CD14-positive monocyte (primary cell): ENCODE results near the gene NXPH2. TPM values are rescaled to one million over a fixed set of nuclear protein-coding genes. Genes with fewer than 3 reads are reported as not detected.
A peak's percentile ranks its signal among the peaks of the same experiment; 100 is the strongest.

ENCODE experiments used
- DNase-seq, 3 donors: peaks; one replicate each; pipeline ENCODE4 v3.0.0-alpha.2; 2011 to 2022
- H2AFZ ChIP-seq: 2 replicates; pipeline ENCODE4 v1.6.0; 2012; ENCODE audit warnings: mild to moderate bottlenecking, low read depth, low read length, inconsistent platforms; ENCODE audit not compliant: insufficient read depth, poor library complexity, severe bottlenecking
- H3K27ac ChIP-seq, 2 donors: 1 replicate in 1 of 2; 2 replicates in 1 of 2; pipeline ENCODE4 v1.5.1; 2012 to 2013; ENCODE audit warnings: low read length in 2 of 2, control low read depth in 1 of 2, inconsistent platforms in 1 of 2, low read depth in 1 of 2, mild to moderate bottlenecking in 1 of 2
- H3K27me3 ChIP-seq, 2 donors: one replicate each; pipeline versions ENCODE4 v1.6.0 to v1.6.1; 2011 to 2013; ENCODE audit warnings: low read length in 2 of 2; ENCODE audit not compliant: control insufficient read depth in 2 of 2, insufficient read depth in 2 of 2
- H3K36me3 ChIP-seq, 2 donors: replicated peaks in 1 of 2; 1 replicate in 1 of 2; 2 replicates in 1 of 2; pipeline versions ENCODE4 v1.5.1 to v1.6.1; 2012 to 2013; ENCODE audit warnings: low read length in 2 of 2, control low read depth in 1 of 2, inconsistent platforms in 1 of 2, mild to moderate bottlenecking in 1 of 2; ENCODE audit not compliant: insufficient read depth in 2 of 2, control insufficient read depth in 1 of 2
- H3K4me1 ChIP-seq, 2 donors: 1 replicate in 1 of 2; 2 replicates in 1 of 2; pipeline versions ENCODE4 v1.5.1 to v1.6.1; 2012 to 2013; ENCODE audit warnings: low read length in 2 of 2, control low read depth in 1 of 2, inconsistent platforms in 1 of 2, mild to moderate bottlenecking in 1 of 2, moderate library complexity in 1 of 2; ENCODE audit not compliant: insufficient read depth in 2 of 2, control insufficient read depth in 1 of 2
- H3K4me2 ChIP-seq: replicated peaks from 2 replicates; pipeline ENCODE3; 2012; ENCODE audit warnings: low read length, moderate library complexity, mild to moderate bottlenecking; ENCODE audit not compliant: poor library complexity, severe bottlenecking; ENCODE audit errors: extremely low read depth
- H3K4me3 ChIP-seq, 3 experiments: fragments of 200-600 bp in 1 of 3; sonication (generic) in 1 of 3; replicated peaks in 1 of 3; 1 replicate in 2 of 3; 2 replicates in 1 of 3; pipeline ENCODE4 v1.5.1; 2011 to 2013; ENCODE audit warnings: low read length in 3 of 3, mild to moderate bottlenecking in 3 of 3, control low read depth in 2 of 3, low read depth in 2 of 3, inconsistent platforms in 1 of 3, moderate library complexity in 1 of 3
- H3K79me2 ChIP-seq: 2 replicates; pipeline ENCODE4 v1.6.0; 2012; ENCODE audit warnings: mild to moderate bottlenecking, control low read depth, inconsistent platforms, low read length, moderate library complexity; ENCODE audit not compliant: insufficient read depth
- H3K9ac ChIP-seq: 2 replicates; pipeline ENCODE4 v1.6.0; 2017; ENCODE audit warnings: low read length, mild to moderate bottlenecking; ENCODE audit not compliant: insufficient read depth, poor library complexity, severe bottlenecking
- H3K9me3 ChIP-seq, 2 donors: replicated peaks in 1 of 2; 1 replicate in 1 of 2; 2 replicates in 1 of 2; pipeline versions ENCODE4 v1.5.1 to v1.6.1; 2012 to 2013; ENCODE audit warnings: low read length in 2 of 2, control low read depth in 1 of 2; ENCODE audit not compliant: control insufficient read depth in 1 of 2, insufficient read depth in 1 of 2
- H4K20me1 ChIP-seq: 2 replicates; pipeline ENCODE4 v1.6.0; 2012; ENCODE audit warnings: mild to moderate bottlenecking, low read length, control low read depth, moderate library complexity; ENCODE audit not compliant: insufficient read depth
- H3K27ac Mint-ChIP-seq, 7 donors: one replicate each; pipeline ENCODE4 v1.8.0; 2020; ENCODE audit warnings: mild to moderate bottlenecking in 7 of 7, mixed read lengths in 7 of 7, moderate library complexity in 6 of 7, inconsistent platforms in 2 of 7
- H3K27me3 Mint-ChIP-seq, 3 donors: one replicate each; pipeline ENCODE4 v1.8.0; 2021 to 2022; ENCODE audit warnings: low read depth in 3 of 3, mild to moderate bottlenecking in 3 of 3, mixed read lengths in 3 of 3, moderate library complexity in 3 of 3, inconsistent platforms in 1 of 3
- H3K36me3 Mint-ChIP-seq, 2 donors: one replicate each; pipeline ENCODE4 v1.8.0; 2020; ENCODE audit warnings: mixed read lengths in 2 of 2, inconsistent platforms in 1 of 2, mild to moderate bottlenecking in 1 of 2
- H3K4me1 Mint-ChIP-seq: one replicate; pipeline ENCODE4 v1.8.0; 2020; ENCODE audit warnings: mild to moderate bottlenecking, mixed read lengths
- H3K4me3 Mint-ChIP-seq, 2 donors: one replicate each; pipeline ENCODE4 v1.8.0; 2020; ENCODE audit warnings: mild to moderate bottlenecking in 2 of 2, mixed read lengths in 2 of 2, moderate library complexity in 1 of 2
- H3K9me3 Mint-ChIP-seq, 7 donors: one replicate each; pipeline ENCODE4 v1.8.0; 2020 to 2022; ENCODE audit warnings: mixed read lengths in 7 of 7, mild to moderate bottlenecking in 6 of 7, moderate library complexity in 6 of 7, inconsistent platforms in 2 of 7
- WGBS: methylation state at CpG from one replicate; pipeline ENCODE4 v1.1.5; 2013; ENCODE audit warnings: missing lambda C conversion rate; ENCODE audit not compliant: insufficient coverage; 5-methylcytosine and 5-hydroxymethylcytosine counted together
- intact Hi-C, 2 donors: fragments of 100-400 bp; cut with micrococcal nuclease; formaldehyde crosslinking; loops; one replicate each; pipeline versions ENCODE4 v1.15.0 to v1.15.1; 2023
- polyA plus RNA-seq, 3 donors: library from polyadenylated mRNA; depleted of rRNA in 1 of 3; unstranded in 2 of 3; stranded (reverse) in 1 of 3; fragments of 300-500 nt in 2 of 3; fragments of >200 nt in 1 of 3; fragmentation: Illumina TruSeq in 2 of 3; gene quantifications; 1 replicate in 2 of 3; 2 replicates in 1 of 3; pipeline ENCODE4 v1.2.3, GENCODE V29; 2012 to 2021
- TF ChIP-seq, protein P1 (sequence below): fragments of 200-600 bp; IDR thresholded peaks from one replicate; pipeline ENCODE4 v1.8.0; 2022; ENCODE audit warnings: antibody characterized with exemption, mild to moderate bottlenecking

Gene NXPH2
- polyA plus RNA-seq, 3 donors, result not detected

DNA sequence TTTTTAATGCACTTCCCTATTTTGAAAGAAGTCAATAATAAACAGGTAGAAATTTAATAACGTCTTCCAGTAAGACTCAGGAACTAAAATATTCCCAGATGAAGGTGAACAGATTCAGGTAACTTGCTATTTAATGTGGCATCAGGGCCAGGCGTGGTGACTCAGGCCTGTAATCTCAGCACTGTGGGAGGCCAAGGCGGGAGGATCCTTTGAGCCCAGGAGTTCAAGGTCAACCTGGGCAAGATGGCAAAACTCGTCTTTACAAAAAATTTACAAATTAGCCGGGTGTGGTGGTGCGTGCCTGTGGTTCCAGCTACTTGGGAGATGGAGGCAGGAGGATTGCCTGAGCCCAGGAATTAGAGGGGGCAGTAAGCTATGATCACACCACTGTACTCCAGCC, 81.8 kb downstream of the NXPH2 start:
- H3K4me2 ChIP-seq, result no peak overlapping the region
- 100% methylated on average over 2 of the region's 6 CpGs for WGBS
- TF ChIP-seq, protein P1, sequence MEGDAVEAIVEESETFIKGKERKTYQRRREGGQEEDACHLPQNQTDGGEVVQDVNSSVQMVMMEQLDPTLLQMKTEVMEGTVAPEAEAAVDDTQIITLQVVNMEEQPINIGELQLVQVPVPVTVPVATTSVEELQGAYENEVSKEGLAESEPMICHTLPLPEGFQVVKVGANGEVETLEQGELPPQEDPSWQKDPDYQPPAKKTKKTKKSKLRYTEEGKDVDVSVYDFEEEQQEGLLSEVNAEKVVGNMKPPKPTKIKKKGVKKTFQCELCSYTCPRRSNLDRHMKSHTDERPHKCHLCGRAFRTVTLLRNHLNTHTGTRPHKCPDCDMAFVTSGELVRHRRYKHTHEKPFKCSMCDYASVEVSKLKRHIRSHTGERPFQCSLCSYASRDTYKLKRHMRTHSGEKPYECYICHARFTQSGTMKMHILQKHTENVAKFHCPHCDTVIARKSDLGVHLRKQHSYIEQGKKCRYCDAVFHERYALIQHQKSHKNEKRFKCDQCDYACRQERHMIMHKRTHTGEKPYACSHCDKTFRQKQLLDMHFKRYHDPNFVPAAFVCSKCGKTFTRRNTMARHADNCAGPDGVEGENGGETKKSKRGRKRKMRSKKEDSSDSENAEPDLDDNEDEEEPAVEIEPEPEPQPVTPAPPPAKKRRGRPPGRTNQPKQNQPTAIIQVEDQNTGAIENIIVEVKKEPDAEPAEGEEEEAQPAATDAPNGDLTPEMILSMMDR, result no peak

DNA sequence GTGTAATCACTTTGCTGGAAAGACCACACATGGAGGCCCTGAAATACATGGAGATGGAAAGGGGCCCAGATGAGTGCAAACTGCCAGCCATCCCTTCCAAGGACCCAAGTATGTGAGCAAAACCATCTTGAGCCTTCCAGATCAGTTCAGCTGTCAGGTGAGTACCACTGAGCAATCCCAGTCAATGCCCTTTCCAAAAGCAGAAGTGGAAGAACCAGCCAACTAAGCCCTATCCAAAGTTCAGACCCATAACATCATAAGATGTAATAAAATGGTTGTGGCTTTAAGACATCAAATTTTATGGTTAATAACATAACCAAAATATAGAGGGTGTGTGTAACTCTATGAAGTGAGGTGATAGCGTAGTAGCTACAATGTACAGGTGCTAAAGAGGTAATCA, 88.5 kb downstream of the NXPH2 start:
- Histone ChIP-seq H3K9me3 (peaks cover 0 to 3% of the 10 kb centered on the region in 2 donors), H3K4me1 (peaks cover 0 to 5% of the 10 kb centered on the region in 2 donors), H3K4me3 (no peak overlapping the region), H2AFZ (no peak overlapping the region), H3K36me3 (no peaks in the 10 kb centered on the region), H3K27me3 (no peaks in the 10 kb centered on the region), H3K79me2 (no peaks in the 10 kb centered on the region), H3K27ac (no peak overlapping the region), H4K20me1 (no peaks in the 10 kb centered on the region), H3K4me2 (no peak overlapping the region), H3K9ac (no peak overlapping the region)
- no peaks in the 10 kb centered on the region for H3K36me3 Mint-ChIP-seq
- TF ChIP-seq, protein P1, result no peak
- peaks cover 9% of the 10 kb centered on the region for H3K4me1 Mint-ChIP-seq
- WGBS, result no CpG with 5 or more reads among the region's 1 CpG
- no peak for DNase-seq
- no peak overlapping the region for H3K4me3 Mint-ChIP-seq
- peak overlapping the region in 1 of 7 donors; percentile 38 for H3K27ac Mint-ChIP-seq
- H3K9me3 Mint-ChIP-seq, result peaks cover 3 to 17% (median 9%) of the 10 kb centered on the region in 7 donors
- H3K27me3 Mint-ChIP-seq, result peaks cover 0 to 2% (median 0%) of the 10 kb centered on the region in 3 donors
- intact Hi-C loops, result no loop called here

More for the DNA sequence above, 81.8 kb downstream of the NXPH2 start:
- Histone ChIP-seq H3K79me2 (no peaks in the 10 kb centered on the region), H2AFZ (no peak overlapping the region), H3K27me3 (no peaks in the 10 kb centered on the region), H3K9me3 (no peaks in the 10 kb centered on the region), H4K20me1 (no peaks in the 10 kb centered on the region), H3K27ac (no peak overlapping the region), H3K4me1 (no peaks in the 10 kb centered on the region), H3K4me3 (no peak overlapping the region), H3K9ac (no peak overlapping the region), H3K36me3 (no peaks in the 10 kb centered on the region)
- Mint-ChIP-seq H3K4me3 (no peak overlapping the region), H3K4me1 (no peaks in the 10 kb centered on the region), H3K27ac (no peak overlapping the region), H3K27me3 (no peaks in the 10 kb centered on the region), H3K36me3 (no peaks in the 10 kb centered on the region), H3K9me3 (peaks cover 0 to 3% (median 0%) of the 10 kb centered on the region in 7 donors)
- intact Hi-C loops, result no loop called here
- DNase-seq, result no peak
